SK-MEL-5 (cell line): ENCODE measurements around the gene LOXL4. TPM values are rescaled to one million over a fixed set of nuclear protein-coding genes. Genes with fewer than 3 reads are reported as not detected.
"Not testable (repeated sequence)": the region's sequence is repeated elsewhere in the genome, so short reads cannot be mapped to it uniquely, and the experiment has no call there.

ENCODE experiments used
- DNase-seq: peaks from one replicate; pipeline ENCODE4 v3.0.0-alpha.2; 2016; ENCODE audit warnings: low read depth, low spot score
- in situ Hi-C: cut with HindIII; loops from 2 replicates; pipeline ENCODE4 v1.10.0; 2016; ENCODE audit warnings: low sequenced_read_pairs, high pct_unique_total_duplicates, low pct_unique_long_range_greater_than_20kb
- total RNA-seq: library from RNA; depleted of rRNA; stranded (reverse); fragments of >200 nt; shearing (Covaris generic); gene quantifications from 2 replicates; pipeline ENCODE4 v1.2.3, GENCODE V29; 2014; rRNA removed

Gene LOXL4
- total RNA-seq, 1 experiment from 2014 or later = not detected

GRCh38 chr10:98228266-98228665 is 39.7 kb downstream of the LOXL4 start:
- DNase-seq, in situ Hi-C loops: not testable (repeated sequence)

- DNase-seq, in situ Hi-C loops: not testable (repeated sequence)
Observed at GRCh38 chr10:98227713-98228112, 40.3 kb downstream of the LOXL4 start.

GRCh38 chr10:98226508-98227144 is 41.4 kb downstream of the LOXL4 start:
- in situ Hi-C loops = no loop called here
- no peak for DNase-seq

- in situ Hi-C loops = no loop called here
- no peak for DNase-seq
Observed at GRCh38 chr10:98224996-98225395, 43.0 kb downstream of the LOXL4 start.

- no peak for DNase-seq
- in situ Hi-C loops = no loop called here
Observed at GRCh38 chr10:98224509-98224908, 43.5 kb downstream of the LOXL4 start.

- no peak for DNase-seq
- in situ Hi-C loops = no loop called here
Observed at GRCh38 chr10:98223874-98224273, 44.1 kb downstream of the LOXL4 start.

- in situ Hi-C loops = no loop called here
- no peak for DNase-seq
Observed at GRCh38 chr10:98217801-98218200, 50.2 kb downstream of the LOXL4 start.

- no peak for DNase-seq
- in situ Hi-C loops = no loop called here
Observed at GRCh38 chr10:98215373-98215772, 52.6 kb downstream of the LOXL4 start.

GRCh38 chr10:98213740-98214139 is 54.3 kb downstream of the LOXL4 start:
- in situ Hi-C loops = no loop called here
- DNase-seq = no peak

- in situ Hi-C loops = no loop called here
- peak; percentile 15 for DNase-seq
Observed at GRCh38 chr10:98212196-98212595, 55.8 kb downstream of the LOXL4 start.

- in situ Hi-C loops = no loop called here
- DNase-seq = no peak
Observed at GRCh38 chr10:98209441-98209840, 58.6 kb downstream of the LOXL4 start.

- in situ Hi-C loops = no loop called here
- no peak for DNase-seq
Observed at GRCh38 chr10:98208925-98209324, 59.1 kb downstream of the LOXL4 start.

GRCh38 chr10:98205351-98205750 is 62.6 kb downstream of the LOXL4 start:
- DNase-seq = no peak
- in situ Hi-C loops = no loop called here

- no peak for DNase-seq
- in situ Hi-C loops = no loop called here
Observed at GRCh38 chr10:98202378-98202777, 65.6 kb downstream of the LOXL4 start.

GRCh38 chr10:98201760-98202159 is 66.2 kb downstream of the LOXL4 start:
- no peak for DNase-seq
- in situ Hi-C loops = no loop called here

Other genes starting within 250 kb of the LOXL4 start
- 1.8 and 2.6 TPM in 2 replicates for gene CRTAC1, start 237.6 kb downstream of the LOXL4 start, total RNA-seq
- gene R3HCC1L, start 133.5 kb downstream of the LOXL4 start, total RNA-seq = 36.4 and 38.3 TPM in 2 replicates
- gene PYROXD2, start 147.0 kb upstream of the LOXL4 start, total RNA-seq = 2.2 and 3.2 TPM in 2 replicates
- gene HPS1, start 178.7 kb upstream of the LOXL4 start, total RNA-seq = 31.1 and 36.4 TPM in 2 replicates